ENCODE results near the gene ZNF785.
"Not testable (repeated sequence)": the region's sequence is repeated elsewhere in the genome, so short reads cannot be mapped to it uniquely, and the experiment has no call there.

Gene ZNF785

DNA sequence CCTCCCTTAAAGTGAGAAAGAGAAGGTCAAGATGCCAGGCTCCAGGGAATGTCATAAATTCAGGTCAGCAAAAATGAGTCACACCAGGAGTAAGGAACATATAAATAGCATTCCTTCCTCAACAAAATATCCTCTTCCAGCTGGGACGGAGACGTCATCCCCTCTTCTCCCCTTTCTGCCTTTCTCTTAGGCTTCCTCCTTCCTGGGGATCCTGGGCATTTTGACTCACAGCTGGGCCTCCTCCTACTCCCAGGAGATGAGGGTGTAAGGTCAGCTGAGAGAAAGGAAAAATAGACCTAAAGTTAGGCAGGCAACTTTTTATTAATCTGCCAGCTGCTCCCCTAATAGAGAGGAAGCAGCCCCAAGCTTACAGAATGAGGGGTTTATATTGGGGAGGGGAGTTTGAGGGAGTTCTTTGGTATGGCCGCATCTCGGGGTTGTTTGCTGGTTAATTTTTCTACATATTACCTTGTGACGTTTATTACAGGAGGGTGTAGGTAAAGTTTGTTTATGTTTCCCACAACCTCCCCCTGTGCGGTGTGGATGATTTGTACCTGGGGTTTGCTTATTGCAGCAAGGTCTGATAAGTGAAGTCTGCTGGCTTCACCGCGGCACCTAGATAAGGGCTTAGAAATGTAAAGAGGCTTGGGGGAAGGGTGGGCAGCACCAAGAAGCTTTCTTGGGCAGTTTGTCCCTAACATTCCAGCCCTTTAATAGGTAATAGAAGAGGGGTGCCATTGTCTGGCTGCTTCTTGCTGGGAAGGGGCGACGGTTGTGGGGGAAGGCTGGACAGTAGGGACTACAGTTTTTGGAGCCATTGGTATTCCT, 43.8 kb downstream of the ZNF785 start:
- in situ Hi-C loops (cut with MboI; ENCODE audit: low sequenced_read_pairs): no loop called here

DNA sequence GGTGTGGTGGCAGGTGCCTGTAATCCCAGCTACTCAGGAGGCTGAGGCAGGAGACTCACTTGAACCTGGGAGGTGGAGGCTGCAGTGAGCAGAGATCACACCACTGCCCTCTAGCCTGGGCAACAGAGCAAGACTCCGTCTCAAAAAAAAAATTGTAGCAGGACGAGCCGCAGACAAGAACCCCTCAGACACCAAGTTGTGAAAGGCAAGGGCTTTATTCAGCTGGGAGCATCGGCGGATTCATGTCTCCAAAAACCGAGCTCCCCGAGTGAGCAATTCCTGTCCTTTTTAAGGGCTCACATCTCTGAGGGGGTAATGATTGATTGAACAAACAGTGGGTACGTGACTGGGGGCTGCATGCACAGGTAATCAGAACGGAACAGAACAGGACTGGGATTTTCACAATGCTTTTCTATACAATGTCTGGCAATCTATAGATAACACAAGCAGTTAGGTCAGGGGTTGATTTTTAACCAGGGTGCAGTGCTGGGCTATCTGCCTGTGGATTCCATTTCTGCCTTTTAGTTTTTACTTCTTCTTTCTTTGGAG, 44.5 kb downstream of the ZNF785 start:
- in situ Hi-C loops (cut with MboI; ENCODE audit: low sequenced_read_pairs): not testable (repeated sequence)

DNA sequence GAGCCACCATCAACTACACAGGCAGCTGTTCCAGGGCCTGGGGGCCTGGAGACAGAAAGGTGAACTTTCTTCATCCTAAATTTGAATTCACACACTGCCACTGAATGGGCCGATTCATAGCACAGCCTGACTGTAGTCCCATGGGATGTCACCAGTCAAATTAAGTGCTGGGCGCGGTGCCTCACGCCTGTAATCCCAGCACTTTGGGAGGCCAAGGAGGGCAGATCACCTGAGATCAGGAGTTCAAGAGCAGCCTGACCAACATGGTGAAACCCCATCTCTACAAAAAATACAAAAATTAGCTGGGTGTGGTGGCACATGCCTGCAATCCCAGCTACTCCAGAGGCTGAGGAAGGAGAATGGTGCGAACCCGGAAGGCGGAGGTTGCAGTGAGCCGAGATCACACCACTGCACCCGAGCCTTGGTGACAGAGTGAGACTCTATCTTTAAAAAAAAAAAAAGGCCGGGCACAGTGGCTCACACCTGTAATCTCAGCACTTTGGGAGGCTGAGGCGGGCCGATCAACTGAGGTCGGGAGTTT, 45.4 kb downstream of the ZNF785 start:
- in situ Hi-C loops (cut with MboI; ENCODE audit: low sequenced_read_pairs): not testable (repeated sequence)

DNA sequence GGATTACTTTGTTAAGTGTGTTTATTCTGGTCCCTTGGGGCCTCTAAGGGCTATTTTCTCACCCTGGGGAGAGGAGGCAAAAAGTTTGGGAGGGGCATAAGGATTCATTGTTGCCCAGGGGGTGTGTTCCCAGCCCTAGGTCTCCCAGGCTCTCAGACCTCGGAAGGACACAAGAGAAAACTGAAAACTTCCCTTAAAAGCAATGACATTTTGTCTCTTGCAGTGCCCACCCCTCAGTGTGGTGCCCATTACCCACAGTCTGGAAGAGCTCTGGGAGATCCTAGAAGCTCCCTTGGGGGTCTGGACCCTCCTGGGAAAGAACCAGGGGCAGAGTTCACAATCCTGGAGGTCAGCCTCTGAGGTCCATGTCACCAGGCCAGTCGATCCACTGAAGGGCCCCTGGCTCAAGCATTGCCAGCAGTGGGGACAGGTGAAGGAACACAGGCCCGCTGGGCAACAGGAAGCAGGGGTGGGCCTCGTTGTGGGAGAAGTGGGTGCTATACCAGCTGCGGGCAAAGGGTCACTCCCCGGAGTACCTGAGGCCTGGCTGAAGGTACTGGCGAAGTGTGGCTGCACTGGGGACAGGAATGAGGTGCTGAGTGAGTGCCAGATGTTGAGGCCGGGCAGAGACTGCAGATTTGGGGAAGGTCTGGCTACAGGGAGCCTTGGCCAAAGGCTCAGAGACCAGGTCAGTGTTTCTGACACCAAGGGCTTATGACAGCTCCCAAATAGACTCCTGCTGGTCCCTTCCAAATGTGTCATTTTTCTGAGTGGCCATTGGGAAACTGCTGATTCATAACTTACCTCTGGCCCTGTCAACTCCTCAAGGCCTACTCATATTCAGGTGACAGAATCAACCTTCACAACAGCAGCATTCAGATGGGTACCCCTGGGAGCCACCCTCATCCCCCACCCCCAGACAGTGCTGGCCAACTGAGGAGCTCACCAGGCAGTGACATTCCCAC, 46.2 kb downstream of the ZNF785 start:
- in situ Hi-C loops (cut with MboI; ENCODE audit: low sequenced_read_pairs): no loop called here

DNA sequence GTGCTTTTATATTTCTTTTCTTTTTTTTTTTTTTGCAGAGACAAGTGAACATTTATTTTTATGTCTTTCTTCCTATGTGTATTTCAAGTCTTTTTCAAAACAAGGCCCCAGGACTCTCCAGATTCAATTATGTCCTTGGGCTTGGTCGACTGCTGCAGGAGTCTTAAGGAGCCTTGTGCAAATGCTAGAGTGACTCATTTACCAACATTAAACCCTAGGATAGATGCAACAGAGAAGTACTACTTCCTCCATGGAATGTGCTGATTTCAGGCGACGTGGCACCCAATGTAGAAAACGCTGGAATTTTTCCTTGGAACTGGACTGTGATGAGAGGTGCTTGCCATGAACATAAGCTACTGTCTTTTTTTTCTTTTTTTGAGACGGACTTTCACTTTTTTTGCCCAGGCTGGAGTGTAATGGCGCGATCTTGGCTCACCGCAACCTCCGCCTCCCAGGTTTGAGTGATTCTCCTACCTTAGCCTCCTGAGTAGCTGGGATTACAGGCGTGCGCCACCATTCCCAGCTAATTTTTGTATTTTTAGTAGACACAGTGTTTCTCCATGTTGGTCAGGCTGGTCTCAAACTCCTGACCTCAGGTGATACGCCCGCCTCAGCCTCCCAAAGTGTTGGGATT, 49.0 kb downstream of the ZNF785 start:
- in situ Hi-C loops (cut with MboI; ENCODE audit: low sequenced_read_pairs): not testable (repeated sequence)

DNA sequence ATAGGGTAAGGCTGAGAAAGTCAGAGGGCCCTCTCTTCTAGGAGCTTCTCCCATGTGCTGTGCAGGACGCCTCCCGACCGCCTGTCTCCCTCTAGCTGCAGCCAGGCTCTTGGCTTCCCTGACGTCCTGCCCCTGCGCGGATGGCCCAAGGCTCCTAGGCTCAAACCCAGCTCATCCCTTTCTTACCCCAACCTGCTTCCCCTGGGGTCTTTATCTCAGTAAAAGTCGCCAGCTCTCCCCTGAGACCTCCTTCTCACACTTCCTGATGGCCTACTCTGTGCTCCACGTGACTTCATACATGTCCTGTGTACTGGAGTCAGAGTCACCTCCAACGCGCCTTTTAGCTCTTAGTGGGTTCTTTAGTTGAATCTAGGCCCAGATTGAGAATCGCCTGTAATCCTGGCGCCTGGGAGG, 49.7 kb downstream of the ZNF785 start:
- in situ Hi-C loops (cut with MboI; ENCODE audit: low sequenced_read_pairs): no loop called here

DNA sequence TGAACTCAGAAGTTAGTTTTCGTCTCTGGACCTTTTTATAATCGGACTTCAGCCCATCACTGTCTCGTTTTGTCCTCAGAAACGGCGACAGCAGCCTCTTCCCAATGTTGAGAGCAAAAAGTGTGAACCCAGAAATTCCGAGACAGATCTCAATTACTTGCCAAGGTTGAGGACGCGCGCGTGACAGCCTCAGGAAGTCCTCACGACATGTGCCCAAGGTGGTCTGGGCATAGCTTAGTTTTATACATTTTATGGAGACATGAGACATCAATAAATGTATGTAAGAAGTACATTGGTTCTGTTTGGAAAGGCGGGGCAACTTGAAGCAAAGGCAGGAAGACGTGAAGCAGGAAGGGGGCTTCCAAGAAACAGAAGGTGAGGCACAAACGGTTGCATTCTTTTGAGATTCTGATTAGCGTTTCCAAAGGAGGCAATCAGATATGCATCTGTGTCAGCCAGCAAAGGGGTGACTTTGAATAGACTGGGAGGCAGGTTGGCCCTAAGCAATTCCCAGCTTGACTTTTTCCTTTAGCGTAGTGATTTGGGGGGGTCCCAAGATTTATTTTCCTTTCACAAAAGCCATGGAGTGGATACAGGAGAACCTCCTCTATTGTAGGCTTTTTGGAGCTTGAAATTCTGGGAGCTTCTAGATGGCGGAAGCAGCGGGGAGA, 50.3 kb downstream of the ZNF785 start:
- in situ Hi-C loops (cut with MboI; ENCODE audit: low sequenced_read_pairs): no loop called here

DNA sequence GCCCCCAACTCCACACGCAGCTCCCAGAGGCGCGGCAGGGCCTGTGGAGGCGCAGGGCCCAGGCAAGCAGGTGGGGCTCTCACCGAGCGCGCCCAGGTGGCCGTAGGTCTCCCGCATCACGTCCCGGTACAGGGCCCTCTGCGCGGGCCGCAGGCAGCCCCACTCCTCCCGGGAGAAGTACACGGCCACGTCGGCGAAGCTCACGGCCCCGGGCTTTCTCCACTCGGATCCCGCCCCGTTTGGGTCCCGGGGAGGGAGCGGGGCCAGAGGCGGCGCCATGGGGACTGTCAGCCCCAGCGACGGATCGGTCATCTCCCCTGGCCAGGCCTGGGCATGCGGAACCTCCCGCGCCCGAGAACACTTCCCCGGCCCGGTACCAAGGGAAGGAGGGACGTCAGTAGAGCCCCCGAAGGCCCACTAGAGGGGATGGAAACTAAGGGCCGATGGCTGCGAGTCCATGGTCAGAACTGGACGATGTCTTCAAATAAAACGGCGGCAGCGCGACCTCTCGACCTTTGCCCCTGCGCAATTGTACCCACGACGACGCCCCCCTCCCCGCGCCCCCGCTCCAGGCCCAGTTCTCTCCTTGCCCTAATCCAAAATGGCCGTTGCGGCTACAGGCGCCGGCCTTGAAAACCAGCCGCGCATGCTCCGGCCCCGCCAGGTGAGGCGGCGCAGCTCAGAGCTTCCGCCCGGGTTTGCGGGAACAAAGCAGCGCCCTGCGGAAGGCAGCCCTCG, 51.0 kb downstream of the ZNF785 start, which contains the start of gene ZNF747:
Gene ZNF747, minus strand, starts transcription at position 491 of the 738 bp plus-strand sequence. Its CDS starts 179 bp downstream, at position 312.
- in situ Hi-C loops (cut with MboI; ENCODE audit: low sequenced_read_pairs): no loop called here

DNA sequence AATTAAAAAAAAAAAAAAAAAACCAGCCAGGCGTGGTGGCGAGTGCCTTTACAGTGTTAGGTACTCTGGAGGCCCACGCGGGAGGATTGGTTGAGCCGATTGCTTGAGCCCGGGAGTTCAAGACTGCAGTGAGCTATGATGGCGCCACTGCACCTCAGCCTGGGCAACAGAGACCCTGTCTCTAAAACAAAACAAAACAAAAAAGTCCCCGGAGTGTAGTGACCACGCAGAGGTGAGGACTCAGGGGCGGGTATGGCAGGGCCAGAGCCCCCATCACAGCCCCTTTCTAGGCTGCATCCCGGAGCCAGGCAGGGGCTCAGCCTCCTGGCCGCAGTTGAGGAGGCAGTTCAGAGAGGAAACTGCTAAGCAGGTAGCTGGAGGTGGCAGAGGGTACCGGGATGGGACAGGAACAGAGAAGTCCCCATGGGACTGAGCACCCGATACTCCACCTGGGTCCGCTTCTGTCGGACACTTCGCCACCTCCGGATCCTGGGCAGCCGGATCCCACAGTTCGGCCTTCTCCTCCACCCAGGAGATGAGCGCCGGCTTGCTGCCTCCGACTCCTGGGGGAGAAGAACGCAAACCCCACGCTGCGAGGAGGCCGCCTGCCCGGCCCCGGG, 51.6 kb downstream of the ZNF785 start:
- in situ Hi-C loops (cut with MboI; ENCODE audit: low sequenced_read_pairs): no loop called here

DNA sequence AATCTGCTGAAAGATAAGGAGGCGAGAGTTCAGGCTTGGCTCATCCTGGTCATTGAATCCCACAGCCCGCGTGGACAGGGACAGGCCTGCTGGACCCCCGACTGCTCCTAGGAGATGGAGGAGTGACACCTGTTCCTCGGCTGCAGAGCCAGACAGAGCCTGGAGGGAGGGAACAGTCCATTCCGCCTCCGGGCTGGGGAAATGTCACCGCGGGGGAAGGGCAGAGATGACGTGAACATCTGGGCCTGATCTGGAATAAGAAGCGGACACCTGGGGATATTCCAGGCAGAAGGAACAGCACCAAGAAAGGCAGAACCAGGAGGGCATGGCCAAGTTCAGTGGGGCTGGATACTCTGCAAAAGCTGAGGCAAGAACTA, 52.4 kb downstream of the ZNF785 start:
- in situ Hi-C loops (cut with MboI; ENCODE audit: low sequenced_read_pairs): no loop called here

DNA sequence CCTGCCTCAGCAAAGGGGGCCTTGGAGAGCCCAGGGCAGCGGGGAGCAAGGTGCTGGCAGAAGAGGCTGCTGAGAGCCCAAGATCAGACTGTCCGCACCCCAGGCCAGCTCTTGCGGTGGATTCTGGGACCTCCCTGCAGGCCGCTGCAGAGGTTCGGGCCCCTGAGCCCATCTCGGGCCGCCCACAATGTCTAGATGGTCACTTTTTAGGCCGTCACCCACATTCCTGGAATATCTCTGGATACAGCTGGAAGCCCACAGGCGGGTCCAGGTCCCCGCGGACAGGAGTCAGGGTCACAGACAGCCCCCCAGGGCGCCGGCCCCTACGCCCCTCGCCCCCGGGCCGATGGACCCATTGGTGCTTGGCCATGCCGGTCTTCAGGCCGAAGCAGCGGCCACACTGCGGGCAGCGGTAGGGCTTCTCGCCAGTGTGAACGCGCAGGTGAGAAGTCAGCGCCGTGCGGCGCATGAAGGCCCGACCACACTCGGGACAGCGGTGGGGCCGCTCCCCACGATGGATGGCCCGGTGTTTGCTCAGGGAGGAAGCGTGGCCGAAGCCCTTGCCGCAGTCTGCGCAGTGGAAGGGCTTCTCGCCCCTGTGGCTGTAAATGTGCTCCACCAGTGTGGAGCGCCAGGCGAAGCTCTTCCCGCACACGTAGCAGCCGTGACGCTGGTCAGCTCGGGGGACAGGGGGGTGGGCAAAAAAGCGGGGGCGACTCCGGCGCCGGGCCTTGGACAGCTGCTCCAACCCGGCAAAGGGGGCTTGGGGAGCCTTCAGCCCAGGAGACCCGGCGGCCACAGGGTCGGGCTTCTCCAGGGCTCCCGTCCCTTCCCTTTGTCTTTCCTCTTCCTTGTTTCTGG, 53.0 kb downstream of the ZNF785 start:
- in situ Hi-C loops (cut with MboI; ENCODE audit: low sequenced_read_pairs): no loop called here

All from hTERT RPE-1 (cell line).